Measurements from ENCODE around the gene COG1. TPM values are rescaled to one million over a fixed set of nuclear protein-coding genes. Genes with fewer than 3 reads are reported as not detected.
A peak's percentile ranks its signal among the peaks of the same experiment; 100 is the strongest.

The COG1 gene
- total RNA-seq, 3 donors from 2014 or later, result 26.6 to 31.8 (median 29.0) TPM

- no peaks in the 10 kb centered on the region for H3K27me3 Mint-ChIP-seq (ENCODE audit: low read depth)
- H3K4me3 Mint-ChIP-seq, result no peak overlapping the region
- no peaks in the 10 kb centered on the region for H3K4me1 Mint-ChIP-seq (ENCODE audit: low read depth)
- DNase-seq, result no peak
- H3K9me3 Mint-ChIP-seq, result no peaks in the 10 kb centered on the region
- no peak for ATAC-seq
- H3K36me3 Mint-ChIP-seq (ENCODE audit: insufficient read depth), result peaks cover 15% of the 10 kb centered on the region
Observed at GRCh38 chr17:73249700-73250099, 56.8 kb downstream of the COG1 start.

GRCh38 chr17:73250851-73251640, 58.2 kb downstream of the COG1 start:
- Mint-ChIP-seq H3K4me3 (no peak overlapping the region), H3K4me1 (ENCODE audit: low read depth) (no peaks in the 10 kb centered on the region), H3K36me3 (ENCODE audit: insufficient read depth) (peaks cover 11% of the 10 kb centered on the region), H3K9me3 (no peaks in the 10 kb centered on the region), H3K27me3 (ENCODE audit: low read depth) (no peaks in the 10 kb centered on the region)
- ATAC-seq (no peak), DNase-seq (no peak)

GRCh38 chr17:73251871-73252270, 59.0 kb downstream of the COG1 start:
- DNase-seq (no peak), ATAC-seq (no peak)
- H3K9me3 Mint-ChIP-seq, result no peaks in the 10 kb centered on the region
- peaks cover 10% of the 10 kb centered on the region for H3K36me3 Mint-ChIP-seq (ENCODE audit: insufficient read depth)
- H3K4me3 Mint-ChIP-seq, result no peak overlapping the region
- no peaks in the 10 kb centered on the region for H3K27me3 Mint-ChIP-seq (ENCODE audit: low read depth)
- H3K4me1 Mint-ChIP-seq (ENCODE audit: low read depth), result no peaks in the 10 kb centered on the region

GRCh38 chr17:73255671-73256181, 62.9 kb downstream of the COG1 start:
- Mint-ChIP-seq H3K4me1 (ENCODE audit: low read depth) (no peaks in the 10 kb centered on the region), H3K4me3 (no peak overlapping the region), H3K36me3 (ENCODE audit: insufficient read depth) (no peaks in the 10 kb centered on the region), H3K9me3 (no peaks in the 10 kb centered on the region), H3K27me3 (ENCODE audit: low read depth) (no peaks in the 10 kb centered on the region)
- DNase-seq (peak; percentile 47), ATAC-seq (peak; percentile 66 to 74)

GRCh38 chr17:73256220-73256619, 63.4 kb downstream of the COG1 start:
- no peaks in the 10 kb centered on the region for H3K27me3 Mint-ChIP-seq (ENCODE audit: low read depth)
- DNase-seq, result no peak
- no peaks in the 10 kb centered on the region for H3K9me3 Mint-ChIP-seq
- no peak overlapping the region for H3K4me3 Mint-ChIP-seq
- ATAC-seq, result no peak
- H3K36me3 Mint-ChIP-seq (ENCODE audit: insufficient read depth), result no peaks in the 10 kb centered on the region
- H3K4me1 Mint-ChIP-seq (ENCODE audit: low read depth), result no peaks in the 10 kb centered on the region

- Mint-ChIP-seq H3K4me1 (ENCODE audit: low read depth) (no peaks in the 10 kb centered on the region), H3K27me3 (ENCODE audit: low read depth) (no peaks in the 10 kb centered on the region), H3K36me3 (ENCODE audit: insufficient read depth) (no peaks in the 10 kb centered on the region), H3K9me3 (no peaks in the 10 kb centered on the region), H3K4me3 (no peak overlapping the region)
- ATAC-seq (no peak), DNase-seq (no peak)
Observed at GRCh38 chr17:73257516-73257915, 64.7 kb downstream of the COG1 start.

Other genes with a start within 250 kb of the COG1 start
- 10 to 100 TPM; 16.7 to 23.3 (median 20.1) TPM for gene SLC39A11, start 100.4 kb upstream of the COG1 start, total RNA-seq
- under 1 TPM in 2 of 3 donors, not detected in 1; 0.10 to 0.35 TPM for gene SSTR2, start 28.0 kb upstream of the COG1 start, total RNA-seq
- gene CPSF4L, start 68.8 kb downstream of the COG1 start, total RNA-seq, result not detected
- 1 to 10 TPM in 1 of 3 donors, under 1 TPM in 2; 0.24 to 1.1 (median 0.30) TPM for gene CDC42EP4, start 118.9 kb downstream of the COG1 start, total RNA-seq

All from activated T-cell treated with anti-CD3 and anti-CD28 coated beads, Interleukin-2, amount 50 U/mL, for 4 hours (primary cell).